Panc1 (cell line): ENCODE results near the gene FAM53B. TPM values are rescaled to one million over a fixed set of nuclear protein-coding genes. Genes with fewer than 3 reads are reported as not detected.

Experiments
- ATAC-seq: fragments of 200-7000 bp; cut with Tn5 transposase; 2 replicates; pipeline ENCODE4 v1.9.1; 2020; ENCODE audit warnings: mild to moderate bottlenecking, moderate library complexity
- BruUV-seq: library from RNA; stranded (reverse); fragments of 400-500 nt; replicated peaks from 2 replicates; lab custom pipeline; 2021; lab: Mats Ljungman, UMichigan
- CTCF ChIA-PET: fragments of 300-600 bp; sonication (Branson Sonifier 250); formaldehyde crosslinking; loops from one replicate; lab custom pipeline; 2022; ENCODE audit warnings: antibody characterized with exemption; lab: Charles Lee
- POLR2A ChIA-PET: fragments of 300-600 bp; sonication (Branson Sonifier 250); formaldehyde crosslinking; loops from one replicate; lab custom pipeline; 2022; ENCODE audit warnings: antibody characterized with exemption; lab: Charles Lee
- DNase-seq: peaks from one replicate; pipeline ENCODE4 v3.0.0-alpha.2; 2010; ENCODE audit warnings: low read depth, low spot score
- H3K27ac ChIP-seq: 2 replicates; pipeline ENCODE4 v1.5.1; 2011; ENCODE audit warnings: mild to moderate bottlenecking, low read length, inconsistent platforms
- H3K27me3 ChIP-seq: fragments of 200-500 bp; sonication (Bioruptor generic); 2 replicates; pipeline ENCODE4 v1.6.0; 2014; ENCODE audit warnings: low read length, inconsistent platforms; ENCODE audit not compliant: control insufficient read depth, insufficient read depth
- H3K36me3 ChIP-seq: fragments of 200-500 bp; sonication (Bioruptor generic); 2 replicates; pipeline ENCODE4 v1.5.1; 2014; ENCODE audit warnings: inconsistent platforms, mild to moderate bottlenecking, low read length, moderate library complexity; ENCODE audit not compliant: control insufficient read depth, insufficient read depth
- H3K4me1 ChIP-seq: 2 replicates; pipeline ENCODE4 v1.5.1; 2011; ENCODE audit warnings: inconsistent platforms, mild to moderate bottlenecking, low read length, moderate library complexity; ENCODE audit not compliant: control insufficient read depth, insufficient read depth
- H3K4me3 ChIP-seq, 2 experiments: 2 replicates each; pipeline ENCODE4 v1.5.1; 2011 to 2012; ENCODE audit warnings: low read depth in 2 of 2, low read length in 2 of 2, mild to moderate bottlenecking in 2 of 2, inconsistent platforms in 1 of 2, moderate library complexity in 1 of 2
- H3K9me3 ChIP-seq: fragments of 200-500 bp; sonication (Bioruptor generic); 2 replicates; pipeline ENCODE4 v1.5.1; 2014; ENCODE audit warnings: low read depth, mild to moderate bottlenecking, inconsistent platforms, low read length, moderate library complexity; ENCODE audit not compliant: control insufficient read depth, insufficient read depth
- POLR2AphosphoS5 ChIP-seq: IDR thresholded peaks from 2 replicates; pipeline ENCODE4 v1.6.1; 2012; ENCODE audit warnings: mild to moderate bottlenecking, low read depth, low read length, moderate library complexity
- SIN3A ChIP-seq: IDR thresholded peaks from 2 replicates; pipeline ENCODE4 v1.6.1; 2012; ENCODE audit warnings: low read depth, mild to moderate bottlenecking, low read length, moderate library complexity, borderline replicate concordance; ENCODE audit not compliant: insufficient read depth
- TCF7L2 ChIP-seq: IDR thresholded peaks from 2 replicates; pipeline ENCODE4 v1.6.1; 2011; ENCODE audit warnings: mild to moderate bottlenecking, low read depth, low read length, inconsistent platforms
- in situ Hi-C: cut with HindIII; loops from 2 replicates; pipeline ENCODE4 v1.10.0; 2016; ENCODE audit warnings: low sequenced_read_pairs, low pct_unique_long_range_greater_than_20kb
- intact Hi-C: fragments of 100-400 bp; cut with micrococcal nuclease; formaldehyde crosslinking; loops from one replicate; pipeline ENCODE4 v1.10.0; 2022; ENCODE audit not compliant: unreplicated experiment
- total RNA-seq: library from RNA; stranded (reverse); gene quantifications from one replicate; pipeline ENCODE4 v1.2.1, GENCODE V29; 2021; ENCODE audit not compliant: unreplicated experiment
- TF ChIP-seq, protein P1 (sequence below), 2 experiments: IDR thresholded peaks; 2 replicates each; pipeline ENCODE4 v1.6.1; 2011 to 2012; ENCODE audit warnings: low read depth in 2 of 2, control low read depth in 1 of 2, low read length in 1 of 2, mild to moderate bottlenecking in 1 of 2, moderate library complexity in 1 of 2; ENCODE audit not compliant: insufficient read depth in 1 of 2
- TF ChIP-seq, protein P2 (sequence below): fragments of 450-650 bp; IDR thresholded peaks from 2 replicates; pipeline ENCODE4 v1.5.1; 2017; ENCODE audit warnings: mild to moderate bottlenecking

Gene FAM53B
- total RNA-seq, 1 experiment from 2014 or later, result 42.5 TPM

DNA sequence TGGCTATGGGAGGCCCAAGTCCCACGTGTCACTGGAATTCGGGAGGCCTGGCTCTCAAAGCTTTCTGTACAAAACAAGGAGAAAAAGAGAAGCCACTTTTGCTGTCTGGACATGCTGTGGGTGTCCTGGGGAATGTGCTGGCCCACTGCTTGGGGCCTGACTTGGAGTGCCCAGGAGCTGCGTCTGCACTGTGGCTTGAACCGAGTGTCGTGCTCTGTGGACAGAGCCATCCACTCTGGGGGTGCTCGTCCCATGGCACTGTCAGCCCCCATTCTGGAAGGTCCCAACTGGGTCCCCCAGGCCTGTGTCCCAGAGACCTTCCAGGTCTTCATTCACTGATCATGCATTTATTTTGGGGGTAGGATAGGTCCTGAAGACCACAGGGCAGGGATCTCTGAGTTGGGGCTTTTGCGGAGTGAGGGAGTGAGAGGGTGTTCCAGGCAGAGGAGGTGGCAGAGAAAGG, 144.6 kb downstream of the FAM53B start:
- H3K27me3 ChIP-seq, result no peaks in the 10 kb centered on the region
- no peak overlapping the region for H3K4me3 ChIP-seq
- in situ Hi-C loops (no loop called here), intact Hi-C loops (no loop called here)
- ChIA-PET POLR2A (no interaction called here), CTCF (no interaction called here)
- H3K4me1 ChIP-seq, result no peaks in the 10 kb centered on the region
- TF ChIP-seq, protein P1, sequence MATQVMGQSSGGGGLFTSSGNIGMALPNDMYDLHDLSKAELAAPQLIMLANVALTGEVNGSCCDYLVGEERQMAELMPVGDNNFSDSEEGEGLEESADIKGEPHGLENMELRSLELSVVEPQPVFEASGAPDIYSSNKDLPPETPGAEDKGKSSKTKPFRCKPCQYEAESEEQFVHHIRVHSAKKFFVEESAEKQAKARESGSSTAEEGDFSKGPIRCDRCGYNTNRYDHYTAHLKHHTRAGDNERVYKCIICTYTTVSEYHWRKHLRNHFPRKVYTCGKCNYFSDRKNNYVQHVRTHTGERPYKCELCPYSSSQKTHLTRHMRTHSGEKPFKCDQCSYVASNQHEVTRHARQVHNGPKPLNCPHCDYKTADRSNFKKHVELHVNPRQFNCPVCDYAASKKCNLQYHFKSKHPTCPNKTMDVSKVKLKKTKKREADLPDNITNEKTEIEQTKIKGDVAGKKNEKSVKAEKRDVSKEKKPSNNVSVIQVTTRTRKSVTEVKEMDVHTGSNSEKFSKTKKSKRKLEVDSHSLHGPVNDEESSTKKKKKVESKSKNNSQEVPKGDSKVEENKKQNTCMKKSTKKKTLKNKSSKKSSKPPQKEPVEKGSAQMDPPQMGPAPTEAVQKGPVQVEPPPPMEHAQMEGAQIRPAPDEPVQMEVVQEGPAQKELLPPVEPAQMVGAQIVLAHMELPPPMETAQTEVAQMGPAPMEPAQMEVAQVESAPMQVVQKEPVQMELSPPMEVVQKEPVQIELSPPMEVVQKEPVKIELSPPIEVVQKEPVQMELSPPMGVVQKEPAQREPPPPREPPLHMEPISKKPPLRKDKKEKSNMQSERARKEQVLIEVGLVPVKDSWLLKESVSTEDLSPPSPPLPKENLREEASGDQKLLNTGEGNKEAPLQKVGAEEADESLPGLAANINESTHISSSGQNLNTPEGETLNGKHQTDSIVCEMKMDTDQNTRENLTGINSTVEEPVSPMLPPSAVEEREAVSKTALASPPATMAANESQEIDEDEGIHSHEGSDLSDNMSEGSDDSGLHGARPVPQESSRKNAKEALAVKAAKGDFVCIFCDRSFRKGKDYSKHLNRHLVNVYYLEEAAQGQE (IDR thresholded peaks at IDR 0.05; ENCODE audit: insufficient read depth in 1 of 2, low read depth in 2 of 2, low read length in 1 of 2), result no peak
- no peak for TF ChIP-seq TCF7L2
- TF ChIP-seq, protein P2, sequence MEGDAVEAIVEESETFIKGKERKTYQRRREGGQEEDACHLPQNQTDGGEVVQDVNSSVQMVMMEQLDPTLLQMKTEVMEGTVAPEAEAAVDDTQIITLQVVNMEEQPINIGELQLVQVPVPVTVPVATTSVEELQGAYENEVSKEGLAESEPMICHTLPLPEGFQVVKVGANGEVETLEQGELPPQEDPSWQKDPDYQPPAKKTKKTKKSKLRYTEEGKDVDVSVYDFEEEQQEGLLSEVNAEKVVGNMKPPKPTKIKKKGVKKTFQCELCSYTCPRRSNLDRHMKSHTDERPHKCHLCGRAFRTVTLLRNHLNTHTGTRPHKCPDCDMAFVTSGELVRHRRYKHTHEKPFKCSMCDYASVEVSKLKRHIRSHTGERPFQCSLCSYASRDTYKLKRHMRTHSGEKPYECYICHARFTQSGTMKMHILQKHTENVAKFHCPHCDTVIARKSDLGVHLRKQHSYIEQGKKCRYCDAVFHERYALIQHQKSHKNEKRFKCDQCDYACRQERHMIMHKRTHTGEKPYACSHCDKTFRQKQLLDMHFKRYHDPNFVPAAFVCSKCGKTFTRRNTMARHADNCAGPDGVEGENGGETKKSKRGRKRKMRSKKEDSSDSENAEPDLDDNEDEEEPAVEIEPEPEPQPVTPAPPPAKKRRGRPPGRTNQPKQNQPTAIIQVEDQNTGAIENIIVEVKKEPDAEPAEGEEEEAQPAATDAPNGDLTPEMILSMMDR, result no peak
- TF ChIP-seq SIN3A, result no peak
- no peak for TF ChIP-seq POLR2AphosphoS5
- DNase-seq, result no peak
- ATAC-seq, result no peak
- no peaks in the 10 kb centered on the region for H3K36me3 ChIP-seq
- H3K9me3 ChIP-seq, result no peaks in the 10 kb centered on the region
- BruUV-seq, result no TSS peak
- H3K27ac ChIP-seq, result no peak overlapping the region

DNA sequence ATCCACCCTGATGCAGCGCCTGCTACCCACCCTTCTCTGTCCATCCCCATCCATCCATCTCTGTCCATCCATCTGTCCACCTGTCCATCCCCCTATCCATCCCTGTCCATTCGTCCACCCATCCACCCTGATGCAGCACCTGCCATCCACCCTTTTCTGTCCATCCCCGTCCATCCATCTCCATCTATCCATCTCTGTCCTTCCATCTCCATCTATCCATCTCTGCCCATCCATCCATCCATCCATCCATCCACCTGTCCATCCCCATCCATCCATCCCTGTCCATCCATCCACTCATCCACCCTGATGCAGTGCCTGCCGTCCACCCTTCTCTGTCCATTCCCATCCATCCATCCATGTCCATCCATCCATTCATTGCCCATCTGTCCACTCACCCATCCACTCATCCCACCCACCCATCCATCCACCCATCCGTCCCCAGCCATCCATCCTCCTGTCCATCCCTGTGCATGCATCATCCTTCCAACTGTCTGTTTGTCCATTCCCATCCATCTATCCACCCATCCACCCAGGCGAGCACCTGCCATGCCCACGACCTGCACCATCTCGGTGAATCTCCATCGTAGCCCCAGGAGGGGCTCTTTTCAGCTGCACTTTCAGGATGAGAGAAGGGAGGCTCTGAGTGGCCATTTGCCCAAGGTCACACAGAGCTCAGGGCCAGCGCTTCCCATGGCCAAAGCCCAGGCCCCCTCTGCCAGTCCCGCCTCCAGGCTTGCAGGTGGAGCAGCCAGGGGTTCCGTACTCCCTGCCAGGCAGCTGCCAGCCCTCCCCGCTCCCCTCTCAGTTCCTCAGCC, 145.2 kb downstream of the FAM53B start:
- in situ Hi-C loops, result no loop called here
- POLR2A ChIA-PET, result no interaction called here
- no peak overlapping the region for H3K27ac ChIP-seq
- no peaks in the 10 kb centered on the region for H3K9me3 ChIP-seq
- intact Hi-C loops, result no loop called here
- no peaks in the 10 kb centered on the region for H3K27me3 ChIP-seq
- CTCF ChIA-PET, result no interaction called here
- DNase-seq, result no peak
- H3K4me3 ChIP-seq, result no peak overlapping the region
- TF ChIP-seq, protein P2, result no peak
- no peak for TF ChIP-seq POLR2AphosphoS5
- ATAC-seq, result no peak
- no peaks in the 10 kb centered on the region for H3K4me1 ChIP-seq
- no TSS peak for BruUV-seq
- H3K36me3 ChIP-seq, result no peaks in the 10 kb centered on the region
